ENCODE measurements around the gene GOLGA6L6.
"Not testable (repeated sequence)": the region's sequence is repeated elsewhere in the genome, so short reads cannot be mapped to it uniquely, and the experiment has no call there.

- not testable (repeated sequence) for TF ChIP-seq POLR2A, CTCF (IDR thresholded peaks at IDR 0.05)
Measured at GRCh38 chr15:20586821-20587220, 45.2 kb upstream of the GOLGA6L6 start.
